Measurements from ENCODE around the gene NSD2.

DNA sequence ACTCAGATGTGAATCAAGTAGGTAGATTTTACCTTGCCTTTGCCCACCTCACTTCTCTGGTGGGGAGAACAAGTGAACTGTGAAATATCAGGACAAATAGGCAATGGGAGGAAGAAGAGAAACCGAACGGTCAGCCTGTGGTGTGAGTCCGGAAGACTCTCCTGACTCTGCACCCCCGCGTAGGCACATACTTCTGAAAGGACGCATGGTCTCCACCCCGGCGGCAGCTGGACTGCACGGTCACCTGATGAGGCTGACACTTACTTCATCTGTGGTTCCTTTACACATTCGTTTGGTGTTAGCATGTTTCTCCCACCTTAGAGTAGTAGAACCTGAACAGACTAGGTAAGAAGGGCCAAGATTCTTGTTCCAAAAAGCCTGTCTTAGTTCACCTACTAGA lies 79.2 kb downstream of the NSD2 start:
- TF ChIP-seq, protein P1, sequence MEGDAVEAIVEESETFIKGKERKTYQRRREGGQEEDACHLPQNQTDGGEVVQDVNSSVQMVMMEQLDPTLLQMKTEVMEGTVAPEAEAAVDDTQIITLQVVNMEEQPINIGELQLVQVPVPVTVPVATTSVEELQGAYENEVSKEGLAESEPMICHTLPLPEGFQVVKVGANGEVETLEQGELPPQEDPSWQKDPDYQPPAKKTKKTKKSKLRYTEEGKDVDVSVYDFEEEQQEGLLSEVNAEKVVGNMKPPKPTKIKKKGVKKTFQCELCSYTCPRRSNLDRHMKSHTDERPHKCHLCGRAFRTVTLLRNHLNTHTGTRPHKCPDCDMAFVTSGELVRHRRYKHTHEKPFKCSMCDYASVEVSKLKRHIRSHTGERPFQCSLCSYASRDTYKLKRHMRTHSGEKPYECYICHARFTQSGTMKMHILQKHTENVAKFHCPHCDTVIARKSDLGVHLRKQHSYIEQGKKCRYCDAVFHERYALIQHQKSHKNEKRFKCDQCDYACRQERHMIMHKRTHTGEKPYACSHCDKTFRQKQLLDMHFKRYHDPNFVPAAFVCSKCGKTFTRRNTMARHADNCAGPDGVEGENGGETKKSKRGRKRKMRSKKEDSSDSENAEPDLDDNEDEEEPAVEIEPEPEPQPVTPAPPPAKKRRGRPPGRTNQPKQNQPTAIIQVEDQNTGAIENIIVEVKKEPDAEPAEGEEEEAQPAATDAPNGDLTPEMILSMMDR (IDR thresholded peaks at IDR 0.05; ENCODE audit: insufficient read depth, low read length, poor library complexity, severe bottlenecking): no peak
- TF ChIP-seq EZH2phosphoT487 (conservative IDR thresholded peaks at IDR 0.05; ENCODE audit: low read length): no peak

All from SU-DHL-6 (cell line).